IPS-11a (cell line): ENCODE results near the gene DHX35.

Experiments used
- H3K4me3 ChIP-seq: one replicate; pipeline ENCODE4 v1.5.1; 2013; ENCODE audit warnings: low read depth, low read length, control low read depth

DHX35 gene

GRCh38 chr20:38962044-38962927, at the start of gene DHX35:
DHX35 (plus strand) TSS chr20:38962344; CDS start chr20:38962368, 24 bp downstream.
- H3K4me3 ChIP-seq: peak within 1 kb of the TSS; percentile 98

- H3K4me3 ChIP-seq: no peak overlapping the region
These were observed 46.8 kb upstream of the DHX35 start for GRCh38 chr20:38915355-38915754.

- no peak overlapping the region for H3K4me3 ChIP-seq
These were observed 44.5 kb upstream of the DHX35 start for GRCh38 chr20:38917657-38918056.

GRCh38 chr20:38918172-38918571, 44.0 kb upstream of the DHX35 start:
- no peak overlapping the region for H3K4me3 ChIP-seq

GRCh38 chr20:38919683-38920082, 42.5 kb upstream of the DHX35 start:
- H3K4me3 ChIP-seq: no peak overlapping the region

GRCh38 chr20:38920411-38920810, 41.7 kb upstream of the DHX35 start:
- H3K4me3 ChIP-seq: no peak overlapping the region

- H3K4me3 ChIP-seq: no peak overlapping the region
These were observed 41.3 kb upstream of the DHX35 start for GRCh38 chr20:38920851-38921250.

GRCh38 chr20:38924718-38925117, 37.4 kb upstream of the DHX35 start:
- H3K4me3 ChIP-seq: no peak overlapping the region

GRCh38 chr20:38926142-38926933, 35.8 kb upstream of the DHX35 start, which contains the start of gene FAM83D:
FAM83D (plus strand) TSS chr20:38926417; CDS start chr20:38926443, 26 bp downstream.
- peak within 1 kb of the TSS; percentile 85 for H3K4me3 ChIP-seq

- peak overlapping the region; percentile 85 for H3K4me3 ChIP-seq
These were observed 35.1 kb upstream of the DHX35 start for GRCh38 chr20:38926934-38927616.

GRCh38 chr20:38927902-38928578, 34.1 kb upstream of the DHX35 start:
- H3K4me3 ChIP-seq: peak overlapping the region; percentile 21

GRCh38 chr20:38930242-38930569, 31.9 kb upstream of the DHX35 start:
- H3K4me3 ChIP-seq: no peak overlapping the region

GRCh38 chr20:38931984-38932383, 30.2 kb upstream of the DHX35 start:
- no peak overlapping the region for H3K4me3 ChIP-seq

- no peak overlapping the region for H3K4me3 ChIP-seq
These were observed 29.6 kb upstream of the DHX35 start for GRCh38 chr20:38932457-38933120.

- no peak overlapping the region for H3K4me3 ChIP-seq
These were observed 27.6 kb upstream of the DHX35 start for GRCh38 chr20:38934530-38934929.

- H3K4me3 ChIP-seq: no peak overlapping the region
These were observed 26.9 kb upstream of the DHX35 start for GRCh38 chr20:38935285-38935684.

GRCh38 chr20:38935967-38936407, 26.2 kb upstream of the DHX35 start:
- H3K4me3 ChIP-seq: no peak overlapping the region

- H3K4me3 ChIP-seq: no peak overlapping the region
These were observed 25.1 kb upstream of the DHX35 start for GRCh38 chr20:38937000-38937399.

GRCh38 chr20:38937978-38938473, 24.1 kb upstream of the DHX35 start:
- no peak overlapping the region for H3K4me3 ChIP-seq

GRCh38 chr20:38939686-38940085, 22.5 kb upstream of the DHX35 start:
- H3K4me3 ChIP-seq: no peak overlapping the region
